A673 (cell line): ENCODE results near the gene HEXIM2.

ENCODE experiments used
- EZH2 ChIP-seq: fragments of 200-600 bp; sonication (generic); IDR thresholded peaks from 2 replicates; pipeline ENCODE4 v1.6.1; 2017; ENCODE audit warnings: borderline replicate concordance, low read depth, mild to moderate bottlenecking, mixed read lengths, antibody characterized with exemption, low read length; ENCODE audit not compliant: poor library complexity, severe bottlenecking
- TF ChIP-seq, protein P1 (sequence below): fragments of 300-800, 200-600 bp; sonication (generic); conservative IDR thresholded peaks from 2 replicates; pipeline ENCODE4 v1.5.1; 2017; ENCODE audit warnings: low read depth, mild to moderate bottlenecking, antibody characterized with exemption, low read length, moderate library complexity, mixed read lengths

DNA sequence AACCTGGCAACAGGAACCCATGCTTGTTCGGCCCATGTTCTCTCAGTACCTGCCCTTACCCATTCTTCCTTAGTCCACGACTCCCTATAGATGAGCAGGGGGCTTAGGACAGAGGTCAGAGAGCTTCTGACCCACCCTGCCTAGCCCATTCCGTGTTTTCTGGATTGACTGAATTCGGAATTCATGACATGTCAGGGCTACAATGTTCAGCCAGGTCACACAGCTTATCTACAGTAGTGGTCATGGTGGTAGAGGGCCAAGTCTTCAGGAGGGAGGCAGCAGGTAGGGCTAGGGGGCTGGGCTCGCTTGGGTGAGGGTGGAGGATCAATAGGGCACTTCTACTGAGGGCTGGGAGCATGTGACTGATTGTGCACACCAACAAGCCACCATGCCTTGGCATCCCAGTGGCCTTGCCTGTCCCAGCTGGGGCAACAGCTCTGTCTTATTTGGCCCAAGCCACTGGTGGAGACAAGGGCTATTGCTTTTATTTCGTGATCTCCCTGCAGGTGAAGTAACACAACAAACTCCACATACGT is 3.1 kb downstream of the HEXIM2 start:
- TF ChIP-seq, protein P1, sequence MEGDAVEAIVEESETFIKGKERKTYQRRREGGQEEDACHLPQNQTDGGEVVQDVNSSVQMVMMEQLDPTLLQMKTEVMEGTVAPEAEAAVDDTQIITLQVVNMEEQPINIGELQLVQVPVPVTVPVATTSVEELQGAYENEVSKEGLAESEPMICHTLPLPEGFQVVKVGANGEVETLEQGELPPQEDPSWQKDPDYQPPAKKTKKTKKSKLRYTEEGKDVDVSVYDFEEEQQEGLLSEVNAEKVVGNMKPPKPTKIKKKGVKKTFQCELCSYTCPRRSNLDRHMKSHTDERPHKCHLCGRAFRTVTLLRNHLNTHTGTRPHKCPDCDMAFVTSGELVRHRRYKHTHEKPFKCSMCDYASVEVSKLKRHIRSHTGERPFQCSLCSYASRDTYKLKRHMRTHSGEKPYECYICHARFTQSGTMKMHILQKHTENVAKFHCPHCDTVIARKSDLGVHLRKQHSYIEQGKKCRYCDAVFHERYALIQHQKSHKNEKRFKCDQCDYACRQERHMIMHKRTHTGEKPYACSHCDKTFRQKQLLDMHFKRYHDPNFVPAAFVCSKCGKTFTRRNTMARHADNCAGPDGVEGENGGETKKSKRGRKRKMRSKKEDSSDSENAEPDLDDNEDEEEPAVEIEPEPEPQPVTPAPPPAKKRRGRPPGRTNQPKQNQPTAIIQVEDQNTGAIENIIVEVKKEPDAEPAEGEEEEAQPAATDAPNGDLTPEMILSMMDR: no peak
- TF ChIP-seq EZH2: no peak
